Thymus (tissue), 11 donors: ENCODE results near the gene VGLL2. TPM values are rescaled to one million over a fixed set of nuclear protein-coding genes. Genes with fewer than 3 reads are reported as not detected.

Source experiments
- DNase-seq, 9 donors: peaks; one replicate each; pipeline ENCODE4 v3.0.0-alpha.2; 2013; ENCODE audit warnings: low spot score in 9 of 9, low read depth in 6 of 9, missing footprints in 1 of 9
- H3K27ac ChIP-seq, 2 donors: one replicate each; pipeline ENCODE4 v1.5.1; 2013; ENCODE audit warnings: control low read depth in 1 of 2, low read depth in 1 of 2, low read length in 1 of 2, mild to moderate bottlenecking in 1 of 2, moderate library complexity in 1 of 2
- H3K27me3 ChIP-seq, 2 donors: one replicate each; pipeline ENCODE4 v1.5.1; 2013; ENCODE audit warnings: low read length in 1 of 2; ENCODE audit not compliant: control insufficient read depth in 2 of 2, insufficient read depth in 1 of 2
- H3K36me3 ChIP-seq, 2 donors: one replicate each; pipeline ENCODE4 v1.5.1; 2013; ENCODE audit warnings: low read length in 1 of 2, mild to moderate bottlenecking in 1 of 2, moderate library complexity in 1 of 2; ENCODE audit not compliant: control insufficient read depth in 2 of 2, insufficient read depth in 2 of 2
- H3K4me1 ChIP-seq, 2 donors: one replicate each; pipeline ENCODE4 v1.5.1; 2013; ENCODE audit warnings: low read length in 2 of 2; ENCODE audit not compliant: control insufficient read depth in 2 of 2, insufficient read depth in 2 of 2
- H3K4me3 ChIP-seq, 2 donors: one replicate each; pipeline ENCODE4 v1.5.1; 2013; ENCODE audit warnings: low read length in 2 of 2, control low read depth in 1 of 2, mild to moderate bottlenecking in 1 of 2
- H3K9me3 ChIP-seq, 2 donors: one replicate each; pipeline ENCODE4 v1.5.1; 2013; ENCODE audit warnings: low read length in 1 of 2, mild to moderate bottlenecking in 1 of 2; ENCODE audit not compliant: control insufficient read depth in 2 of 2, insufficient read depth in 1 of 2
- WGBS: extraction: QIAGEN DNeasy Blood & Tissue Kit; methylation state at CpG from one replicate; pipeline ENCODE4 v1.1.7; 2013; 5-methylcytosine and 5-hydroxymethylcytosine counted together
- polyA plus RNA-seq: library from polyadenylated mRNA; stranded (reverse); fragments of 200-250 nt; gene quantifications from one replicate; pipeline ENCODE4 v1.2.3, GENCODE V29; 2013
- total RNA-seq: library from RNA; stranded (reverse); fragments of 120-200 nt; gene quantifications from one replicate; pipeline ENCODE4 v1.2.4, GENCODE V29; 2013
- donor health status: healthy.

Gene VGLL2
- total and polyA plus RNA-seq, 2 donors, result 0.07 TPM; not detected in 1

DNA sequence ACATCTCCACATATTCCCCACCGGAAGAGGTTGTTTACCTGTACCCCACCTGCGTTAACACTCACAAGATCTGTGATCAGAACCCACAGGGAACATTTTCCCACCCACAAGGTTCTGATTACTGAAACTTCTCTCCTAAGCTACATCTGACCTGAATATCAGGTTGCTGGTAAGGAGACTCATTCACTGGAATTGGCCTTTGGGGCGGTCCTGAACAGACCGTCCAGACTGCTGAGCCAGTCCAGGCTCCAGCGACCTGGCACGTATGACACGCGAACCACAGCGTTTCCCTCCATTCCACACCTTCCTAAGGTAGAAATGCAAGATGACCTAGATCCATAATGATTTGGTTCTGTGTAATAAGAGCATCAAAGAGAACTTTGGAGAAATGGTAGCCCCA lies 9.8 kb downstream of the VGLL2 start:
- Histone ChIP-seq H3K9me3 (no peaks in the 10 kb centered on the region), H3K27ac (no peak overlapping the region), H3K4me1 (no peaks in the 10 kb centered on the region), H3K4me3 (no peak overlapping the region), H3K36me3 (no peaks in the 10 kb centered on the region), H3K27me3 (peaks cover 19 to 37% of the 10 kb centered on the region in 2 donors)
- DNase-seq, result no peak
- WGBS, result 88% methylated on average over 9 of the region's 9 CpGs

DNA sequence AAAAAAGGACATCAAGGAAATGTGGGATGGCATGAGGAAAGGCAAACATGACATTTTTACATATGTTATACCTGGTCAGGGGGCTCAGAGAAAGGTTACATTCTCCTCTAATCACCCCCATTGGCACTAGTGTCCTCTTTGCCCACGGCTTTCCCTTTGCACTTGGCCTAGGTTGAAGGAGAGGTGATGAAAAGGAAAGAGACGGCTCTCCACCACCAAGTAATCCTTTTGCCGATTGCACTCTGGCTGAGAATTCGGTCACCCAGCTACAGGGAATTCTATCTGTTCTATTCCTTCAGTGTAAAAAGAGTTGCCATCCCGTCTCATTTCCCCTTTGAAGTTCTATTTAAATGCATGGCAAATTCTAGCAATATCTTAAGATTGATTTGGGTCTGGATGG lies 10.4 kb downstream of the VGLL2 start:
- no peak overlapping the region for H3K4me3 ChIP-seq
- H3K36me3 ChIP-seq, result no peaks in the 10 kb centered on the region
- H3K4me1 ChIP-seq, result no peaks in the 10 kb centered on the region
- WGBS, result 84% methylated on average over 5 of the region's 5 CpGs
- DNase-seq, result no peak
- no peak overlapping the region for H3K27ac ChIP-seq
- H3K27me3 ChIP-seq, result peaks cover 14 to 33% of the 10 kb centered on the region in 2 donors
- no peaks in the 10 kb centered on the region for H3K9me3 ChIP-seq

DNA sequence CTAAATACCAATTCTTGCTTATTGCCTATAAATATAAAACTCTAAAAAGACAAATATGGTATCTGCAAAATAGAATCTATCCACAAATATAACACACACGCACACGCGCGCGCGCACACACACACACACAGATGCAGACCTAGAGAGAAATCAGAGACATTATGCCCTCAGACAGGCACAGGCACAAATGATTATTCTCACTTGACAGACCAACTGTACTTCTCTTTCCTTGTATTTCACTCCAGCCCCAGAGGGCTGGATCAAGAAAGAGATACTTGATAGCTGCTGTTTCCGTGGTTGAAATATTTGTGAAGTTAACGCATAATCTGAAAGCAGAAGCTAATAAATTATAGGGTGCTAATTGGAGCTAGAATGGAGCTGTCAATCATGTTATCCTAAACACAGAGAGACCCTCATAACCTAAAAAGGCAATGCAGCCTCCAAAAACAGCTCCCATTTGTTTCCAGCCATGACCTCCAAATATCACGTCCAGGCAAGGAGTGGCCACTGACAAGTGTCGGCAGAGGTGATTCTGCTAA lies 11.5 kb downstream of the VGLL2 start:
- Histone ChIP-seq H3K9me3 (no peaks in the 10 kb centered on the region), H3K4me1 (no peaks in the 10 kb centered on the region), H3K27ac (no peak overlapping the region), H3K4me3 (no peak overlapping the region), H3K36me3 (no peaks in the 10 kb centered on the region), H3K27me3 (peaks cover 7 to 22% of the 10 kb centered on the region in 2 donors)
- DNase-seq, result no peak
- WGBS, result 86% methylated on average over 10 of the region's 10 CpGs

DNA sequence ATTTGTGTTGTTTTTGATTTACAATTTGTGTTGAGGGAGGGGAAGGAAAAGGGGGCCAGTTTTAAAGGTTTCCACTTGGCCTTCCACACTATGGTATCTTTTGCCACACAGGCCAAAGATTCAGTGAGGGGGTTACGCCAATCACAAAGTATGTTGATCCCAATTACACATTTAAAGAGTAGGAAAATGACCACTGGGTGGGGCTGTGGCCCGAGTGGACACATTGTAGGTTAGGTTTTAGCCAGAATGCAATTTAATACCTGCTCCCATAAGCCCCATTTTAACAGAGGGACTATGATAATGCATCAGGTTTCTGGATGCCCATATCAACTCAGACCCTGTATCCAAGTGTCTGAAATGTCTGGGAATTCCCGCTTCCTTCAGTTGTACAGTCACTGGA lies 15.6 kb downstream of the VGLL2 start:
- 84% methylated on average over 3 of the region's 3 CpGs for whole genome bisulfite sequencing
- H3K9me3 ChIP-seq, result no peaks in the 10 kb centered on the region

DNA sequence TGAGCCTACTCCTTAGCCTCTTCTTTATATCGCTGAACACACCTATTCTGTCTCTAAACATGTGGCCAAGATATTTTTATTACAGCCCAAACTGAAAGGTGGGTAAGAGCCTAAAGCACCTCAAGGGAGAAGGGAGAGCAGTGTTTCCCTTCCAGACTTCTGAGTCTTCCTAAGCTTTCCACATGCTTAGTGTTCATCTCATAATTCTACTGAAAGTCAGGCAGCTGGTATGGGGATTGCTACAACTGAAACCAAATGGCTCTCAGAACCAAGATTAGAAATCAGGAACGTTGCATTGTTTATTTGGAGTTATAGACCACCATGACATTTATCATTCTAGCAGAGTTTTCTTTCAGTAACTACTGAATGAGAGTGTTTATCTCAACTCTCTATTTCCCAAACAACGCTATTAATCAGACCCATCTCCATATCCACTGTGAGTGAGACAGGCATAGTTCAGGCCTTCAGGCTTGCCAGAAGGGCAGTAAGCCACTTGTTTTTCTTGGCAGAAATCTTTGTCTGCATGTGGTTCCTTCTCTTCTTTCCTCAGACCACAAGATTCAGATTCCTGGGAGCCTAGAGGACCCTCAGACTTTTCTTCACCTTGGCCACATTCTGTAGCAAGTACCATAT lies 22.8 kb downstream of the VGLL2 start:
- H3K4me1 ChIP-seq, result no peaks in the 10 kb centered on the region
- 80% methylated on average over 3 of the region's 3 CpGs for WGBS
- no peak overlapping the region for H3K4me3 ChIP-seq
- H3K27me3 ChIP-seq, result no peaks in the 10 kb centered on the region
- no peaks in the 10 kb centered on the region for H3K9me3 ChIP-seq
- no peak for DNase-seq
- no peaks in the 10 kb centered on the region for H3K36me3 ChIP-seq
- H3K27ac ChIP-seq, result no peak overlapping the region

More for the DNA sequence above, 15.6 kb downstream of the VGLL2 start:
- no peak overlapping the region for H3K4me3 ChIP-seq
- no peak overlapping the region for H3K27ac ChIP-seq
- peaks cover 0 to 2% of the 10 kb centered on the region in 2 donors for H3K27me3 ChIP-seq
- no peaks in the 10 kb centered on the region for H3K36me3 ChIP-seq
- DNase-seq, result no peak
- no peaks in the 10 kb centered on the region for H3K4me1 ChIP-seq

DNA sequence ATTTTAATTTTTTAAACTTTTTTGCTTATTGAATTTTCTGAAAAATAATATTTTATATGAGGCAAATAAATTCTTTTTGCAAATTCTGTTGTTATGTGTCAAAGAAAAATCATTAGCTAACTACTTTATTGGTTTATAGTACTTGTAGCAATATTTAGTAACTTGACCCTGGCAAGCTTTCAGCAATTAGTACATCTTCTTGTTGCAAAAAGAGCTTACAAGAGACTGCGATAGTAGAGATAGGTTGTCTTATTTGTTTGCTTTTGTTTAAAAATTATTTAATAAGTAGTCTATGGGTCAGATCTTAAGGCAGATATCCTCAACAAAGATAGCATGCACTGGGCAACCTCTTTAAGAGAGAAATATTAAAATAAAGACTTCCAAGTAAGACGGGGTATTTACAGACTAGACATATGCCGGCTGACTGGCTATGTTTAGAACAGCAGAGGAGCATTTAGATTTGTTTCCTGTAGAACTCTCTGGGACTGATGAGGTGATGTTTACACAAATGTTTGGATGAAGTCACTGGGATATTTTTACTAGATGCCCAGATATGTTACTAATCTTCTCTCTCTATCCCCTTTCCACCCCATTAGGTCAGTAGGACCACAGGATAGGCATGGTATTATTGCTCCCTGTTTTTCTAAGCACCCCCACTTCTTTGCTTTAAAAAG lies 25.0 kb downstream of the VGLL2 start:
- Histone ChIP-seq H3K27ac (no peak overlapping the region), H3K4me3 (no peak overlapping the region), H3K9me3 (no peaks in the 10 kb centered on the region), H3K27me3 (no peaks in the 10 kb centered on the region), H3K4me1 (no peaks in the 10 kb centered on the region), H3K36me3 (no peaks in the 10 kb centered on the region)
- DNase-seq, result no peak
- 58% methylated on average over 3 of the region's 3 CpGs for WGBS

DNA sequence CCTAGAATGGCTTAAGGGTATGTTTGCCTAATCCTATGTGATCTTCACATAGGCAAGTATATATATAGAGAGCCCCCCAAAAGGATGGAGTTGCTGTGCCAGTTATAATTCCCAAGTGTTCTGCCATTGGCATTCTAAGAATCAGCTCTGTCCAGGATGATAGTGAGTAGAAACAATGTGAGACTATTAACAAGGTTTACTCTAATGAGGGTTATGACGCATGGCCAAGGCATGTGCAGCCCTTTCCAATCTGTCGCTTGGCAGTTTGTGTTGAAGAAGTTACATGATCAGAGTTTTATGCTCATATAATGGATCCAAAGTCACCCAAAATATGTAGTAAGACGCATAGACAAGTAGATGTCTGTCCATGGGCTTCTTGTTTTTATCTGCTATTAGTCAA lies 33.6 kb downstream of the VGLL2 start:
- Histone ChIP-seq H3K27me3 (no peaks in the 10 kb centered on the region), H3K27ac (no peak overlapping the region), H3K9me3 (no peaks in the 10 kb centered on the region), H3K4me1 (no peaks in the 10 kb centered on the region), H3K4me3 (no peak overlapping the region), H3K36me3 (no peaks in the 10 kb centered on the region)
- DNase-seq, result no peak
- 96% methylated on average over 3 of the region's 3 CpGs for WGBS

DNA sequence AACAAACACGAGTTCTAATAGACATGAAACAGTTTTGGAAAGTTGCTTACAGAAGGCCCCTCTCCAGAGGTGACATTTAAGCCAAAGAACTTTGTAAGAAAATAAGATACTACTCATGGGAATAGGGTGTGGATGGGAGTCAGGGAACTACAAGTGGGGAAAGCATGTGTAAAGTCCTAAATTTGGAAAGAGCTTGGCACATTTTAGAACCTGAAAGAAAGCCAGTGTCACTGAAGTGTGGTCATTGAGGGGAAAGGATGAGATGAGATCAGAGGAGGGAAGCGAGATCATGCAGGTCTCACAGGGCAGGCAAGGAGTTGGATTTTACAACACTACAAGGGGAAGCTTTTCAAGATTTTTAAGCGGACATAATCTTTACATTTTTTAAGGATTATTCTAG lies 38.0 kb downstream of the VGLL2 start:
- no peak for DNase-seq
- WGBS, result 78% methylated on average over 3 of the region's 3 CpGs
- Histone ChIP-seq H3K4me1 (no peaks in the 10 kb centered on the region), H3K36me3 (no peaks in the 10 kb centered on the region), H3K9me3 (no peaks in the 10 kb centered on the region), H3K27me3 (no peaks in the 10 kb centered on the region), H3K4me3 (no peak overlapping the region), H3K27ac (no peak overlapping the region)

DNA sequence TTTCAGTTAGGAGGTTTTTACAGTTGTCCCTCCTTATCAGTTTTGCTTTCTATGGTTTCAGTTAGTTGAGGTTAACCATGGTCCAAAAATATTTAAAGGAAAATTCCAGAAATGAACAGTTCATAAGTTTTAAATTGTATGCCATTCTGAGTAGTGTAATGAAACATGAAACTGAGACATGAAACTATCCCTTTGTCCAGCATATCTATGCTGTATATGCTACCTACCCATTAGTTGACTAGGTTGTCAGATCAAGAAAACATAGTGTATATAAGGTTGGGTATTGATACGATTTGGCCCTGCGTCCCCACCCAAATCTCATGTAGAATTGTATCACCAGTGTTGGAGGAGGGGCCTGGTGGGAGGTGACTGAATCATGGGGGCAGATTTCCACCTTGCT lies 39.1 kb downstream of the VGLL2 start:
- H3K36me3 ChIP-seq, result no peaks in the 10 kb centered on the region
- no peaks in the 10 kb centered on the region for H3K27me3 ChIP-seq
- no peak overlapping the region for H3K4me3 ChIP-seq
- H3K27ac ChIP-seq, result no peak overlapping the region
- no peaks in the 10 kb centered on the region for H3K4me1 ChIP-seq
- no peak for DNase-seq
- H3K9me3 ChIP-seq, result no peaks in the 10 kb centered on the region
- 97% methylated on average over 2 of the region's 2 CpGs for WGBS
